ENCODE data around the gene EDIL3. TPM values are rescaled to one million over a fixed set of nuclear protein-coding genes. Genes with fewer than 3 reads are reported as not detected.

EDIL3 gene
- total and polyA plus RNA-seq, 9 donors = 7.6 to 18.3 (median 11.6) TPM

GRCh38 chr5:83913593-83913992, 471.1 kb downstream of the EDIL3 start:
- Histone ChIP-seq H3K9me3 (replicated peaks; ENCODE audit: control insufficient read depth, low read depth, low read length) (no peaks in the 10 kb centered on the region), H3K36me3 (ENCODE audit: control insufficient read depth, insufficient read depth, low read length) (no peaks in the 10 kb centered on the region), H3K4me1 (ENCODE audit: control insufficient read depth, insufficient read depth, low read length) (no peaks in the 10 kb centered on the region), H3K27ac (ENCODE audit: low read length) (no peak overlapping the region), H3K4me3 (ENCODE audit: low read length) (no peak overlapping the region), H3K27me3 (ENCODE audit: control insufficient read depth, insufficient read depth, low read length) (no peaks in the 10 kb centered on the region)
- WGBS (ENCODE audit: insufficient coverage) = no CpG with 5 or more reads among the region's 1 CpG
- DNase-seq = no peak

GRCh38 chr5:83911367-83911919, 473.2 kb downstream of the EDIL3 start:
- Histone ChIP-seq H3K27me3 (ENCODE audit: control insufficient read depth, insufficient read depth, low read length) (no peaks in the 10 kb centered on the region), H3K4me3 (ENCODE audit: low read length) (no peak overlapping the region), H3K4me1 (ENCODE audit: control insufficient read depth, insufficient read depth, low read length) (no peaks in the 10 kb centered on the region), H3K27ac (ENCODE audit: low read length) (no peak overlapping the region), H3K36me3 (ENCODE audit: control insufficient read depth, insufficient read depth, low read length) (no peaks in the 10 kb centered on the region), H3K9me3 (replicated peaks; ENCODE audit: control insufficient read depth, low read depth, low read length) (no peaks in the 10 kb centered on the region)
- no peak for DNase-seq
- WGBS (ENCODE audit: insufficient coverage) = no CpG with 5 or more reads among the region's 2 CpGs

- H3K4me1 ChIP-seq (ENCODE audit: control insufficient read depth, insufficient read depth, low read length) = no peaks in the 10 kb centered on the region
- no peaks in the 10 kb centered on the region for H3K27me3 ChIP-seq (ENCODE audit: control insufficient read depth, insufficient read depth, low read length)
- no peaks in the 10 kb centered on the region for H3K36me3 ChIP-seq (ENCODE audit: control insufficient read depth, insufficient read depth, low read length)
- no peak overlapping the region for H3K27ac ChIP-seq (ENCODE audit: low read length)
- no peak overlapping the region for H3K4me3 ChIP-seq (ENCODE audit: low read length)
- no peaks in the 10 kb centered on the region for H3K9me3 ChIP-seq (replicated peaks; ENCODE audit: control insufficient read depth, low read depth, low read length)
- DNase-seq = no peak
- WGBS (ENCODE audit: insufficient coverage) = 20% methylated on average over 1 of the region's 3 CpGs
Observed at GRCh38 chr5:83900306-83900705, 484.4 kb downstream of the EDIL3 start.

GRCh38 chr5:83899326-83899970, 485.2 kb downstream of the EDIL3 start:
- peak; percentile 35 for DNase-seq
- WGBS (ENCODE audit: insufficient coverage) = no CpG with 5 or more reads among the region's 2 CpGs

GRCh38 chr5:83895860-83896259, 488.8 kb downstream of the EDIL3 start:
- WGBS (ENCODE audit: insufficient coverage) = no CpG with 5 or more reads among the region's 2 CpGs
- Histone ChIP-seq H3K27ac (ENCODE audit: low read length) (no peak overlapping the region), H3K4me1 (ENCODE audit: control insufficient read depth, insufficient read depth, low read length) (no peaks in the 10 kb centered on the region), H3K27me3 (ENCODE audit: control insufficient read depth, insufficient read depth, low read length) (no peaks in the 10 kb centered on the region), H3K4me3 (ENCODE audit: low read length) (no peak overlapping the region), H3K36me3 (ENCODE audit: control insufficient read depth, insufficient read depth, low read length) (no peaks in the 10 kb centered on the region), H3K9me3 (replicated peaks; ENCODE audit: control insufficient read depth, low read depth, low read length) (no peaks in the 10 kb centered on the region)
- no peak for DNase-seq

More at GRCh38 chr5:83899326-83899970, 485.2 kb downstream of the EDIL3 start:
- no peaks in the 10 kb centered on the region for H3K27me3 ChIP-seq (ENCODE audit: control insufficient read depth, insufficient read depth, low read length)
- H3K36me3 ChIP-seq (ENCODE audit: control insufficient read depth, insufficient read depth, low read length) = no peaks in the 10 kb centered on the region
- no peak overlapping the region for H3K4me3 ChIP-seq (ENCODE audit: low read length)
- no peak overlapping the region for H3K27ac ChIP-seq (ENCODE audit: low read length)
- H3K9me3 ChIP-seq (replicated peaks; ENCODE audit: control insufficient read depth, low read depth, low read length) = no peaks in the 10 kb centered on the region
- no peaks in the 10 kb centered on the region for H3K4me1 ChIP-seq (ENCODE audit: control insufficient read depth, insufficient read depth, low read length)

- Histone ChIP-seq H3K4me1 (ENCODE audit: control insufficient read depth, insufficient read depth, low read length) (no peaks in the 10 kb centered on the region), H3K36me3 (ENCODE audit: control insufficient read depth, insufficient read depth, low read length) (no peaks in the 10 kb centered on the region), H3K9me3 (replicated peaks; ENCODE audit: control insufficient read depth, low read depth, low read length) (no peaks in the 10 kb centered on the region), H3K27me3 (ENCODE audit: control insufficient read depth, insufficient read depth, low read length) (no peaks in the 10 kb centered on the region), H3K27ac (ENCODE audit: low read length) (no peak overlapping the region), H3K4me3 (ENCODE audit: low read length) (no peak overlapping the region)
- peak; percentile 4 for DNase-seq
- WGBS (ENCODE audit: insufficient coverage) = no CpG with 5 or more reads among the region's 2 CpGs
Observed at GRCh38 chr5:83891261-83891660, 493.4 kb downstream of the EDIL3 start.
